Nephron (organoid): Measurements from ENCODE around the gene C17orf100.

ENCODE experiments used
- H3K27ac Mint-ChIP-seq, 3 experiments: 2 replicates each; pipeline ENCODE4 v1.8.0; 2020; ENCODE audit warnings: mixed read lengths in 3 of 3, mild to moderate bottlenecking in 2 of 3, moderate library complexity in 1 of 3
- H3K27me3 Mint-ChIP-seq: 2 replicates; pipeline ENCODE4 v1.8.0; 2021; ENCODE audit warnings: low read depth, mild to moderate bottlenecking, moderate library complexity, mixed read lengths
- H3K36me3 Mint-ChIP-seq: 2 replicates; pipeline ENCODE4 v1.8.0; 2020; ENCODE audit warnings: low read depth, mixed read lengths
- H3K4me1 Mint-ChIP-seq: 2 replicates; pipeline ENCODE4 v1.8.0; 2020; ENCODE audit warnings: mixed read lengths
- H3K4me3 Mint-ChIP-seq, 3 experiments: 2 replicates each; pipeline ENCODE4 v1.8.0; 2020; ENCODE audit warnings: mild to moderate bottlenecking in 3 of 3, mixed read lengths in 3 of 3, moderate library complexity in 2 of 3
- H3K9me3 Mint-ChIP-seq: 2 replicates; pipeline ENCODE4 v1.8.0; 2020; ENCODE audit warnings: mixed read lengths
- CTCF ChIP-seq, 3 experiments: fragments of 200-600 bp; sonication (generic); IDR thresholded peaks; one replicate each; pipeline ENCODE4 v1.5.0; 2021; ENCODE audit warnings: antibody characterized with exemption in 3 of 3; ENCODE audit not compliant: unreplicated experiment in 3 of 3

Gene C17orf100

DNA sequence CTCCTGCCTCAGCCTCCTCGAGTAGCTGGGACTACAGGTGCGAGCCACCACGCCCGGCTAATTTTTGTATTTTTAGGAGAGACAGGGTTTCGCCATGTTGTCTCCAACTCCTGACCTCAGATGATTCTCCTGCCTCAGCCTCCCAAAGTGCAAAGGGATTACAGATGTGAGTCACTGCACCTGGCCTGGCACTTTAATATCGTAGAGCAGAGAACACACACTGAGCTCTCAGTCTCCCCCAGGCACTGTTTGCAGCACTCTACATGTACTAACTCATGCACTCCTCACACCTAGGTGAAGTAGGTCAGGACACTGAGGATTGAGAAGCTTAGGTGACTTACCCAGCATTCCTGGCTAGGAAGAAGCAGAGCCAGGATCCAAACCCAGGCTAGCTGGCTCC, 15.0 kb downstream of the C17orf100 start:
- no peak overlapping the region for H3K27ac Mint-ChIP-seq
- no peaks in the 10 kb centered on the region for H3K4me1 Mint-ChIP-seq
- no peaks in the 10 kb centered on the region for H3K9me3 Mint-ChIP-seq
- H3K36me3 Mint-ChIP-seq: no peaks in the 10 kb centered on the region
- no peak overlapping the region for H3K4me3 Mint-ChIP-seq
- H3K27me3 Mint-ChIP-seq: peaks cover 36% of the 10 kb centered on the region
- TF ChIP-seq CTCF (IDR thresholded peaks at IDR 0.05; ENCODE audit: unreplicated experiment in 3 of 3): no peak

- Mint-ChIP-seq H3K4me3 (no peak overlapping the region), H3K27me3 (peaks cover 30% of the 10 kb centered on the region), H3K4me1 (no peaks in the 10 kb centered on the region), H3K9me3 (no peaks in the 10 kb centered on the region), H3K27ac (no peak overlapping the region), H3K36me3 (no peaks in the 10 kb centered on the region)
- TF ChIP-seq CTCF (IDR thresholded peaks at IDR 0.05; ENCODE audit: unreplicated experiment in 3 of 3): no peak
Measured at GRCh38 chr17:6667516-6667915, 16.0 kb downstream of the C17orf100 start.

GRCh38 chr17:6668219-6668618, 16.7 kb downstream of the C17orf100 start:
- no peak for TF ChIP-seq CTCF (IDR thresholded peaks at IDR 0.05; ENCODE audit: unreplicated experiment in 3 of 3)
- Mint-ChIP-seq H3K36me3 (no peaks in the 10 kb centered on the region), H3K4me3 (no peak overlapping the region), H3K27me3 (peaks cover 29% of the 10 kb centered on the region), H3K9me3 (no peaks in the 10 kb centered on the region), H3K27ac (no peak overlapping the region), H3K4me1 (no peaks in the 10 kb centered on the region)

GRCh38 chr17:6668727-6669425, 17.3 kb downstream of the C17orf100 start:
- no peaks in the 10 kb centered on the region for H3K36me3 Mint-ChIP-seq
- TF ChIP-seq CTCF (IDR thresholded peaks at IDR 0.05; ENCODE audit: unreplicated experiment in 3 of 3): no peak
- H3K9me3 Mint-ChIP-seq: no peaks in the 10 kb centered on the region
- no peak overlapping the region for H3K4me3 Mint-ChIP-seq
- H3K4me1 Mint-ChIP-seq: no peaks in the 10 kb centered on the region
- H3K27ac Mint-ChIP-seq: no peak overlapping the region
- H3K27me3 Mint-ChIP-seq: peaks cover 29% of the 10 kb centered on the region

DNA sequence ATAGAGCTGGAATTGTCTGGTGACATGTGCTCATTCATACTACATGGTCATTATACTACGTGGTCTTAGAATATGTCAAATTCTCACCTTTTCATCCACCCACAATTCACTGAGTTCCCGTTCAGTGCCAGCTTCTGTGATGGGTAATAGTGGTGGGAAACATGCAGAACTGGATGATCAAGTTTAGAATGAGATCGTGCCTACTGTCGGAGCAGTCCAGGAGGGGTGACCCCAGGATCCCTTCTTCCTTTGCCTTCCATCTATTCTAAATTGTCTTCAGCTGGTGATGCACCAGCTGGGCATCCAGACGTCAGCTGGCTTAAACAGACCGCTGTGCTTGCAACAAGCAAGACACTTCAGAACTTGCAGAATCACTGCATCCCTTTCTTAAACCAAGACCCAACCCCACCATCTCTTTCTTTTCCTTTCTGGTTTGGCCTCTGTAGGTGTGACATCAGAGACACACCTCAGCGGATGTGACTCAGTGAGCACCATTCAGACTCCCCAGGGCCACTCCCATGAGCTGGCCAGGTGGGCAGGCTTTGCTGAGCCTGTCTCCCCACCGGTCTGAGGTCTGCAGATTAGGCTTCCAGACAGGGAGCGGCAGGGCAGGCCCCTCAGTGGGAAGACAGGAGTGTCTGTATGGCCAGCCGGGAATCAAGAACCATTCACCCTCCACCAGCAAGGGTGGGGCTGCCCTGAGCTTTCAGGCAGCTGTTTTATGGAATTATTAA, 18.1 kb downstream of the C17orf100 start:
- no peak overlapping the region for H3K27ac Mint-ChIP-seq
- no peaks in the 10 kb centered on the region for H3K4me1 Mint-ChIP-seq
- peaks cover 29% of the 10 kb centered on the region for H3K27me3 Mint-ChIP-seq
- H3K9me3 Mint-ChIP-seq: no peaks in the 10 kb centered on the region
- TF ChIP-seq CTCF (IDR thresholded peaks at IDR 0.05; ENCODE audit: unreplicated experiment in 3 of 3): no peak
- H3K4me3 Mint-ChIP-seq: no peak overlapping the region
- H3K36me3 Mint-ChIP-seq: no peaks in the 10 kb centered on the region

- no peak overlapping the region for H3K27ac Mint-ChIP-seq
- H3K9me3 Mint-ChIP-seq: no peaks in the 10 kb centered on the region
- H3K36me3 Mint-ChIP-seq: no peaks in the 10 kb centered on the region
- peaks cover 29% of the 10 kb centered on the region for H3K27me3 Mint-ChIP-seq
- H3K4me1 Mint-ChIP-seq: no peaks in the 10 kb centered on the region
- TF ChIP-seq CTCF (IDR thresholded peaks at IDR 0.05; ENCODE audit: unreplicated experiment in 3 of 3): no peak
- H3K4me3 Mint-ChIP-seq: no peak overlapping the region
Measured at GRCh38 chr17:6670571-6670970, 19.0 kb downstream of the C17orf100 start.
